Urinary bladder (tissue), 4 donors: ENCODE measurements around the gene MED29. TPM values are rescaled to one million over a fixed set of nuclear protein-coding genes. Genes with fewer than 3 reads are reported as not detected.

Experiments used
- DNase-seq: peaks from one replicate; pipeline ENCODE4 v3.0.0-alpha.2; 2015; ENCODE audit errors: extremely low spot score
- H3K27ac ChIP-seq: one replicate; pipeline ENCODE4 v1.5.1; 2013; ENCODE audit warnings: low read depth, mild to moderate bottlenecking, moderate library complexity
- H3K36me3 ChIP-seq: one replicate; pipeline ENCODE4 v1.6.1; 2013; ENCODE audit warnings: mild to moderate bottlenecking, moderate library complexity; ENCODE audit not compliant: insufficient read depth
- H3K4me1 ChIP-seq: one replicate; pipeline ENCODE4 v1.6.1; 2013; ENCODE audit warnings: mild to moderate bottlenecking, moderate library complexity; ENCODE audit not compliant: insufficient read depth
- H3K4me3 ChIP-seq: one replicate; pipeline ENCODE4 v1.5.1; 2013; ENCODE audit warnings: low read depth, low read length
- WGBS: extraction: QIAGEN DNeasy Blood & Tissue Kit; methylation state at CpG from one replicate; pipeline ENCODE4 v1.1.7; 2013; 5-methylcytosine and 5-hydroxymethylcytosine counted together
- polyA plus RNA-seq: library from polyadenylated mRNA; stranded (reverse); fragments of 200-250 nt; gene quantifications from one replicate; pipeline ENCODE4 v1.2.3, GENCODE V29; 2013
- total RNA-seq: library from RNA; depleted of rRNA; stranded (reverse); fragments of >200 nt; gene quantifications from one replicate; pipeline ENCODE4 v1.2.3, GENCODE V29; 2014
- donor health status: healthy with polysubstance abuse.
- donor health status: healthy.

MED29 gene
- total and polyA plus RNA-seq, 2 donors, result 14.8 to 50.0 TPM

DNA sequence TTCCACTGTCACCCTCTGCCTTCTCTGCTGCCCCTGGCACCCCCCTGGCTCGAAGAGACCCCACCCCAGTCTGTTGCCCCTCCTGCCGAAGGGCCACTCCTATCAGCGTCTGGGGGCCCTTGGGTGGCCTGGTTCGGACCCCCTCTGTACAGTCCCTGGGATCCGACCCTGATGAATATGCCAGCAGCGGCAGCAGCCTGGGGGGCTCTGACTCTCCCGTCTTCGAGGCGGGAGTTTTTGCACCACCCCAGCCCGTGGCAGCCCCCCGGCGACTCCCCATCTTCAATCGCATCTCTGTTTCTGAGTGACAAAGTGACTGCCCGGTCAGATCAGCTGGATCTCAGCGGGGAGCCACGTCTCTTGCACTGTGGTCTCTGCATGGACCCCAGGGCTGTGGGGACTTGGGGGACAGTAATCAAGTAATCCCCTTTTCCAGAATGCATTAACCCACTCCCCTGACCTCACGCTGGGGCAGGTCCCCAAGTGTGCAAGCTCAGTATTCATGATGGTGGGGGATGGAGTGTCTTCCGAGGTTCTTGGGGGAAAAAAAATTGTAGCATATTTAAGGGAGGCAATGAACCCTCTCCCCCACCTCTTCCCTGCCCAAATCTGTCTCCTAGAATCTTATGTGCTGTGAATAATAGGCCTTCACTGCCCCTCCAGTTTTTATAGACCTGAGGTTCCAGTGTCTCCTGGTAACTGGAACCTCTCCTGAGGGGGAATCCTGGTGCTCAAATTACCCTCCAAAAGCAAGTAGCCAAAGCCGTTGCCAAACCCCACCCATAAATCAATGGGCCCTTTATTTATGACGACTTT is 17.4 kb downstream of the MED29 start:
- Histone ChIP-seq H3K27ac (peak overlapping the region; percentile 100), H3K4me1 (no peaks in the 10 kb centered on the region), H3K4me3 (peak overlapping the region; percentile 60), H3K36me3 (peaks cover 11% of the 10 kb centered on the region)
- no peak for DNase-seq
- WGBS, result 18% methylated on average over 20 of the region's 20 CpGs

DNA sequence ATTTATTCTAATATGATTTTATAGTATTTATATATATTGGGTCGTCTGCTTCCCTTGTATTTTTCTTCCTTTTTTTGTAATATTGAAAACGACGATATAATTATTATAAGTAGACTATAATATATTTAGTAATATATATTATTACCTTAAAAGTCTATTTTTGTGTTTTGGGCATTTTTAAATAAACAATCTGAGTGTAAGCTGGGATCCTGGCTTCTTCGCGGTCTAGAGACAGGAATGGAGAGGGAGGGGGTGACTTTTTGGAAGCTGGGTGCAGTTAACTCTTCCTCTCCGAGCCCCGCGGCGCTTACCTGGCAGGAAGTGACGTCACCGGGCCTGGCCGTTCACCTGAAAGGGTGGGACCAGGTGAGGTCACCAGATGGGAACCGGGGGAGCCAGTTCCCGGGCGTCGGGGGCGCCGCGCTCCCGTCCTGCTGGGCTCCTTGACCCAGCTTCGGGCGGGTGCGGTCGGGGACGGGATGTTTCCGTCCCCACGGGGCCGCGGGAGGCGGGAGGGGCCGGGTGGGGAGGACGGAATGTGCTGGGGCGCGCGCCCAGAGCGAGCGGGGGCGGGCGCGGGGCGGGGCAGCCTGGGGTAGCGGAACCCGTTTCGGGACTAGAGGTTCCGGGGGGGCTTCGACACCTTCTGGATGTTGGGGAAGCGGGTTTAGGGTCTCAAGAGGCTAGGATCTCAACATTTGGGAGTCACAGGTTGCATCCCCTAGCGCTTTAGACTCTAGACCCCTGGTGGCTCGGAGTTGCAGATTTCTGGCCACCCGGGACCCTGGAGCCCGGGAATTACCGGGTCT is 18.2 kb downstream of the MED29 start:
- H3K36me3 ChIP-seq, result peaks cover 11% of the 10 kb centered on the region
- peak overlapping the region; percentile 100 for H3K27ac ChIP-seq
- H3K4me1 ChIP-seq, result no peaks in the 10 kb centered on the region
- H3K4me3 ChIP-seq, result peak overlapping the region; percentile 60
- WGBS, result 2% methylated on average over 52 of the region's 52 CpGs
- no peak for DNase-seq

DNA sequence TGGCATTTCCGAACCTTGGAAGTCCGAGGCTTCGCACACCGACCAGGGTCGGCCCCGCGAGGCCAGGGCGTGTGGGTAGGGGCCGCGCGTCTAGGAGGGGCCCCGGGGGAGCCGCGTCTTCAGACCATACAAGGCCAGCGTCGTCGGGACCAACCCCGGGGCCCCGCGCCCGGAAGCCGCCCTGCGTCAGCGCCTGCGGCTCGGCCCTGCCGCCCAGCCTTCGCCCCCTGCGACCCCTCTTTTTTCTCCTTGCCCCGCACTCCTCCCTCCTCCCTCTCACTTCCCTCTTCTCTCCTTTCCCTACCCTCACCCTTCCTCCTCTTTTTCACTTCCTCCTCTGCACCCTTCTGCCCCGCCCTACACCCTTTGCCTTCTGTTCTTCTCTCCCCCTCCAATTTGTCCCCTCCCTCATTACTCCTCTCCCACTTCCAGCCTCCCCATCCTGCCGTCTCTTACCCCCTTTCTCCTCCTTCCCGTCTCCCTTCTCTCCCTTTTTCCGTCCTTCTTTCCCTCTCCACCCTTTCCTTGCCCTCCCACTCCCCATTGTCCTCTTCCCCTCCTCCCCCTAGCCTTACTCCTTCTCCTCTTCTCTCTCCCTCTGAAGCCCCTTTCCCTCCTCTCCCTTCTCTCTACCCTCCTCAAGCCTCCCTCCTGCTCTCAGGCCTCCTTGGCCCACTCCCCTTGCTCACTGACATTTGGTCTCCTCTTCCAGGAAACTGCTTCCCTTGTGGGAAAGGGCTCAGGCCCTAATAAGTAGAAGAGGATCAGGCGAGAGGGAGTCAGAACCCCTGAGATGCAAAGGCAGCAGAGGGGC is 19.0 kb downstream of the MED29 start:
- 2% methylated on average over 35 of the region's 35 CpGs for WGBS
- Histone ChIP-seq H3K27ac (peak overlapping the region; percentile 100), H3K36me3 (peaks cover 11% of the 10 kb centered on the region), H3K4me1 (no peaks in the 10 kb centered on the region), H3K4me3 (peak overlapping the region; percentile 52)
- DNase-seq, result no peak

DNA sequence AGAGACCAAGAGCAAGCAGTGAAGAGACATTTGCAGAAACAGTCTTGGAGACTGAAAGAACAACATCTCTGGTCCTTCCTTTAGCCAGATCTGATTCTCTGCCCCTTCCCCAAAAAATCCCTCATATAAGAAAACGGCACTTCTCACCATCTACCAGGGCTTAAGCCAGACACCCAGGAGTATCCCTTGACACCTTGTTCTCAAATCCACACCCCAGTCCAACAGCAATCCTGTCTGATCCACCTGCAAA is 19.6 kb downstream of the MED29 start:
- no peak for DNase-seq
- 41% methylated on average over 1 of the region's 1 CpG for WGBS
- Histone ChIP-seq H3K27ac (peak overlapping the region; percentile 100), H3K4me3 (no peak overlapping the region), H3K4me1 (no peaks in the 10 kb centered on the region), H3K36me3 (peaks cover 11% of the 10 kb centered on the region)

GRCh38 chr19:39411081-39411831 is 20.1 kb downstream of the MED29 start:
- peak overlapping the region; percentile 100 for H3K27ac ChIP-seq
- peaks cover 11% of the 10 kb centered on the region for H3K36me3 ChIP-seq
- WGBS, result 12% methylated on average over 9 of the region's 9 CpGs
- no peak for DNase-seq
- no peaks in the 10 kb centered on the region for H3K4me1 ChIP-seq
- H3K4me3 ChIP-seq, result no peak overlapping the region

DNA sequence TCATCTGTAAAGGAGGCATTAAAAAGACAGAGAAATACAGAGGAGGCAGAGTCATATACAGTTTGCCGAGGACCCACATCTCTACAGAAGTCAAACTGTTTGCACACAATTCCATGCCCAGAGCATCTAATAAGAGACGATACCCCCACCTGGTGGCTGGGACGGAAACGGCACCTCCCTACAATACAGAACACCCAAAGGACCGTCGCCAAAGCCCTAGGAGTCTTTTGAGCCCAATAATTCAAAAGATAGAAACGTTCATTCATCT is 20.6 kb downstream of the MED29 start:
- H3K4me3 ChIP-seq, result no peak overlapping the region

DNA sequence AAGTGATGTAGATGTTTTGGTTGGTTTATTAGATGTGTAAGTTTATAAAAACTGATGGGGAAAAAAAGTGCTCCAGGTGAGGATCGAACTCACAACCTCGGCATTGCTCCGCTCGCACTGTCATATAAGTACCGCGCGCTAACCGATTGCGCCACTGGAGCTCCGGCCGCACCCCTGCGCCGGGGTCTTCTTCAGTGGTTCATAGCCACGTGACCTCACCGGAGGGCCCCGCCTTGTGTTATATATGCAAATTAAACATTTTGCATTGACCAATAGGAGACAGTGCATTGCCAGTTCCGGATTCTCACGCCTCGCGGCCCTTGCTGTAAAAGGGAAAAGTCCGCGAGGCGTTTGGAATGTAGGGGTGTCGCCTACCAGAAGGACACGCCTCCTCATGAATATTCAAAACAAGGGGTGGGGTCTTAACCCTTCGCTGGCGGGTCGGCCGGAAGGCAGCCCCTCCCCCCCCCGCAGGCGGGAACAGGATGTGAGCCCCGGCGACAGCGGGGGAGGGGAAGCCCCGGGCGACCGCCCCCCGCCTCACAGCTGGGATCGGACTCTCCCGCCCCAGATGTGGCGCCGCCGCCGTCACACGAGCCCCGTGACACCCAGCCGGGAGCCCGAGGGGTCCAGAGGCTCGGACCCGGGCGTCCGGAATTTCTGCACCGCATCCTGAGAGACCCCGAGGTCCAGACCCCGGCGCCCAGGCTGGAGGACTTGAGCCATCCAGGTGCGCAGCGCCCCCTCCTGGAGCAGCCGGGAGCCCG is 21.1 kb downstream of the MED29 start, which contains the start of gene PLEKHG2:
Gene PLEKHG2, plus strand, starts transcription at position 570 of the 767 bp plus-strand sequence. CDS start 1,418 bp downstream, outside the sequence.
- under 1% methylated on average over 60 of the region's 60 CpGs for WGBS
- Histone ChIP-seq H3K4me3 (peak within 1 kb of the TSS; percentile 60), H3K4me1 (no peaks in the 10 kb centered on the region), H3K27ac (peak within 1 kb of the TSS; percentile 100), H3K36me3 (peaks cover 11% of the 10 kb centered on the region)
- DNase-seq, result peak; percentile 99

More for the DNA sequence above, 20.6 kb downstream of the MED29 start:
- DNase-seq, result peak; percentile 87
- Histone ChIP-seq H3K27ac (no peak overlapping the region), H3K36me3 (peaks cover 11% of the 10 kb centered on the region), H3K4me1 (no peaks in the 10 kb centered on the region)
- 0% methylated on average over 7 of the region's 7 CpGs for WGBS

DNA sequence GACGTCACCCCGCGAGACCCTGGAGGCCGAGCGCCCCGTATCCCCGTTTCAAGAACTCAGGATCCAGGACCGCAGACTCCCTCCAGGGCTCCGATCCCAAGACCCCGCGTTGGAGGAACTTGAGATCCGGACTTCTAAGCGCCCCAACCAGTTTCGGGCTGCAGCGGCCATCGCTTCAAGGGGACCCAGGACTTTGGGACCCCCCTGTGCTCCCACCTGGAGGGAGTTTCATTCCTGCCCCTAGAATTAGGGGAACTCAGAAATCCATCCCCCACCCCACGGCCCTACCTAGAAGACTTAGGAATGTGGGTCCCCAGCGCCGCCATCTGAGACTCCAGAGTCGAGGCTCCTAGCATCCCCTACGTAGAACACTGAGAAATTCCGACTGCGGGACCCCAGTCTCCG is 21.7 kb downstream of the MED29 start:
- peak overlapping the region; percentile 60 for H3K4me3 ChIP-seq
- under 1% methylated on average over 24 of the region's 24 CpGs for WGBS
- no peak for DNase-seq

GRCh38 chr19:39413272-39413910 is 22.2 kb downstream of the MED29 start:
- 2% methylated on average over 54 of the region's 54 CpGs for WGBS
- no peak for DNase-seq
- Histone ChIP-seq H3K36me3 (peaks cover 3% of the 10 kb centered on the region), H3K4me3 (peak overlapping the region; percentile 60), H3K27ac (peak overlapping the region; percentile 88), H3K4me1 (no peaks in the 10 kb centered on the region)

More for the DNA sequence above, 21.7 kb downstream of the MED29 start:
- Histone ChIP-seq H3K36me3 (peaks cover 7% of the 10 kb centered on the region), H3K4me1 (no peaks in the 10 kb centered on the region), H3K27ac (peak overlapping the region; percentile 88)

GRCh38 chr19:39413911-39414608 is 22.9 kb downstream of the MED29 start:
- WGBS, result 27% methylated on average over 18 of the region's 18 CpGs
- H3K36me3 ChIP-seq, result no peaks in the 10 kb centered on the region
- H3K27ac ChIP-seq, result peak overlapping the region; percentile 88
- H3K4me1 ChIP-seq, result no peaks in the 10 kb centered on the region
- H3K4me3 ChIP-seq, result peak overlapping the region; percentile 60
- DNase-seq, result no peak

GRCh38 chr19:39415111-39416046 is 24.2 kb downstream of the MED29 start:
- no peak overlapping the region for H3K4me3 ChIP-seq
- no peak overlapping the region for H3K27ac ChIP-seq
- H3K4me1 ChIP-seq, result no peaks in the 10 kb centered on the region
- WGBS, result 57% methylated on average over 35 of the region's 35 CpGs
- H3K36me3 ChIP-seq, result no peaks in the 10 kb centered on the region
- no peak for DNase-seq
